Kidney (tissue), 14 donors: ENCODE data around the gene GNG14. TPM values are rescaled to one million over a fixed set of nuclear protein-coding genes. Genes with fewer than 3 reads are reported as not detected.

Source experiments
- DNase-seq, 5 donors: peaks; one replicate each; pipeline ENCODE4 v3.0.0-alpha.2; 2013 to 2020
- FAIRE-seq: peaks from 2 replicates; lab custom pipeline; 2012; peaks lifted over from hg19 to GRCh38; lab: Jason Lieb, UNC
- H3K27ac ChIP-seq, 2 donors: one replicate each; pipeline ENCODE4 v1.7.0; 2013; ENCODE audit warnings: low read depth in 2 of 2, low read length in 2 of 2, inconsistent platforms in 1 of 2
- H3K27me3 ChIP-seq: one replicate; pipeline ENCODE4 v1.7.1; 2013; ENCODE audit warnings: low read length, inconsistent platforms; ENCODE audit not compliant: control insufficient read depth, insufficient read depth
- H3K36me3 ChIP-seq, 3 donors: one replicate each; pipeline versions ENCODE4 v1.7.0 to v1.7.1; 2013; ENCODE audit warnings: low read length in 3 of 3, control low read depth in 1 of 3, inconsistent platforms in 1 of 3; ENCODE audit not compliant: insufficient read depth in 3 of 3, control insufficient read depth in 2 of 3
- H3K4me1 ChIP-seq, 3 donors: one replicate each; pipeline versions ENCODE4 v1.7.0 to v1.7.1; 2013; ENCODE audit warnings: low read length in 3 of 3, inconsistent platforms in 1 of 3, low read depth in 1 of 3; ENCODE audit not compliant: control insufficient read depth in 2 of 3, insufficient read depth in 2 of 3
- H3K4me3 ChIP-seq, 3 donors: one replicate each; pipeline versions ENCODE4 v1.7.0 to v1.8.1; 2013; ENCODE audit warnings: low read length in 3 of 3, control low read depth in 1 of 3, inconsistent platforms in 1 of 3
- H3K9ac ChIP-seq, 3 donors: one replicate each; pipeline versions ENCODE4 v1.7.0 to v1.7.1; 2013; ENCODE audit warnings: low read length in 3 of 3, control low read depth in 1 of 3, inconsistent platforms in 1 of 3
- H3K9me3 ChIP-seq, 3 donors: one replicate each; pipeline versions ENCODE4 v1.7.0 to v1.7.1; 2013; ENCODE audit warnings: low read length in 3 of 3, control low read depth in 1 of 3, inconsistent platforms in 1 of 3; ENCODE audit not compliant: control insufficient read depth in 2 of 3, insufficient read depth in 1 of 3
- CTCF ChIP-seq: IDR thresholded peaks from 3 replicates; pipeline ENCODE4 v1.5.1; 2012; ENCODE audit warnings: mild to moderate bottlenecking, moderate library complexity, borderline replicate concordance; ENCODE audit not compliant: insufficient read depth; ENCODE audit errors: extremely low read depth
- intact Hi-C: fragments of 100-400 bp; cut with DNase I; formaldehyde crosslinking; loops from one replicate; pipeline ENCODE4 v1.11.1; 2022
- polyA plus RNA-seq: library from polyadenylated mRNA; stranded (reverse); fragments of 350-450 nt; fragmentation: Illumina TruSeq; extraction: RNeasy Lipid Tissue Mini Kit (QIAGEN cat#74804); gene quantifications from one replicate; pipeline ENCODE4 v1.2.3, GENCODE V29; 2014; ENCODE audit warnings: low read depth, low replicate concordance; ENCODE audit not compliant: insufficient read depth
- total RNA-seq: library from RNA; stranded (reverse); fragmentation: NEBNext Ultra II Directional; extraction: Animal tissue kit (Norgen Biotek cat#: 25700); gene quantifications from one replicate; pipeline ENCODE4 v1.2.1, GENCODE V29; 2021
- donor health status: control.
- donor health status: control.
- donor health status: control.
- donor health status: control.
- donor health status: control.
- donor health status: DM: yes; HTN: yes; CAD: no.
- donor health status: Normal renal cell carcinoma (clear cell type).

GNG14 gene
- total and polyA plus RNA-seq, 2 donors from 2014 or later = not detected

DNA sequence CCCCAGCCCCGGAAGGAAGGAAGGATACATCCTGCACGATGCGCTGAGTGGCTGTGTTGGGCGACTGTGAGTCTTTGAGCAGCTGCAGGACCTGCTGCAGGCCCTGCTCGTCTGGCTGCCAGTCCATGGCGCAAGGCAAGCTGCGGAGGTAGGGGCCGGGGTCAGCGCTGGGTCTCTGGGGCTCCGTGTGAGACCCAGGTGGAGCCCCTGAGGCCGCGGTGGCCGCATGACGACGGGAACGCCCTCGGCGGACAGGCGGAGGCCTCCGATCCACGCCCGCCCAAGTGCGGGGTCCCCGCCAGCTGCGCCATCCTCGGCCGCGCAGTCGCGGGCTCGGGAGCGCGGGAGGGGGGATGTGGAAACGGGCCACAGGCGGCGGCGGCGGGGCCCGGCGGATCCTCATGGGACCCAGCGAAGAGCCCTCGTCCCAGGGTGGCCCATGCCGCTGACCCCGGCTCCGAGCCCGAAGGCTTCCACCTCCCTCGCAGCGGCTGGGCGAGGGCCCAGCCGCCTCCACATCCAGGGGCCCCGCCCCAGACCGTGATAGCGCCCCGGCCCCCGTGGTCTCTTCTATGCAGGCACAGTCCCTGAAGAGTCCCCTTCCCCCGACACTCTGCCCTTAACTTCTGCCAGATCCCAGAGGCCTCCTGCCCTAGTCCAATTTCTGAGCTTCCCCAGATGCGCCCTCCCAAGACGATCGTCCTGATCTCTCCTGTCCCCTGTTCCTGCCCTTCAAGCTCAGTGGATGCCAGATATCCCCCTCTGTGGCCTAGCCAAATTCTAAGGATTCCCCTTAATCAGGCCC is 33.3 kb downstream of the GNG14 start:
- Histone ChIP-seq H3K4me1 (peaks cover 0 to 22% (median 14%) of the 10 kb centered on the region in 3 donors), H3K4me3 (peak overlapping the region; percentile 42 to 71 (median 71)), H3K27me3 (no peaks in the 10 kb centered on the region), H3K27ac (peak overlapping the region; percentile 47 to 89), H3K9ac (peak overlapping the region; percentile 59 to 99 (median 93)), H3K36me3 (peaks cover 8 to 11% (median 10%) of the 10 kb centered on the region in 3 donors), H3K9me3 (no peaks in the 10 kb centered on the region)
- FAIRE-seq (no peak), DNase-seq (peak in 2 of 5 donors; percentile 34 to 67)
- intact Hi-C loops = no loop called here
- no peak for TF ChIP-seq CTCF

DNA sequence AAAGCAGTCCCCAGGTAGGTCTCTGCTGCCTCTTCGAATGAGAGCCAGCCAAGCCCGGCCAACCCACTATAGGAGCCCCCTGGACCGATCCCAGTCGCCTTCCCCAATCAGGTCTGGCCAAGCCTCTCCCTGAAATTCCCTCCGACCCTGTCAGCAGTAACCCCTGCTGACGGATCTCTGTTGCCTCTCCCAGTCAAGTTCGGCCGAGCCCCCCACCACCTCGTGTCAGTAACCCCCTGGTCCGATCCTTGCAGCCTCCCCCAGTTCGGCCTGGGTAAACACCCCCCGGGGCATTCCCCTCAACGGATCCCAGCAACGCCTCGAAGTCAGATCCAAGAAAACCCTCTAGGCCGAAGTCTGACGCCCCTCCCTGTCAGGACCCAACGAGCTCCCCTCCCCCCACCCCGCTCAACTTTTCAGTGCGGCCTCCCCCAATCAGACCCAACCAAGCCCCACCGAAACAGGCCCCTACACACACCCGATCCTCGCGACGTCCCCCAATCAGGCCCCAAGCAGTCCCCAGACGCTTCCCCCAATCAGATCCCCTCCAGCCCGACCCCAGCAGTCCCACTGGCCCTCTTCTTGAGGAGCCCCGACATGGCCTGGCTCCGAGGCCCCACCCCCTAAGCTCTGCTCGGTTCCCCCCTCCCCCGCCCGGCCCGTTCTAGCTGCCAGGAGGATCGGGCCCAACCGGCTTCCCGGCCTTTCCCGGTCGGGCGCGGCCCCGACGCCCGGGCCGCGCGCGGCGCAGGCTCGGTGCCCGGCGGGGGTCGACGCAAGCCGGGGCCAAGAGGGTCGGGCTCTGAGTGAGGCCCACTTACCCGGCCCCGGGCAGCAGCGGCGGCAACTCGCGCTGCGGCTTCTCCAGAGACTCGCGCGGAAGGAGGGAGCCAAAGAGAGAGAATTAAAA is 34.1 kb downstream of the GNG14 start:
- FAIRE-seq (no peak), DNase-seq (peak; percentile 81 to 92 (median 90))
- peak overlapping the region; percentile 42 to 71 (median 71) for H3K4me3 ChIP-seq
- peak overlapping the region; percentile 59 to 99 (median 93) for H3K9ac ChIP-seq
- intact Hi-C loops = no loop called here
- no peak for TF ChIP-seq CTCF
- peak overlapping the region; percentile 76 to 89 for H3K27ac ChIP-seq
- H3K4me1 ChIP-seq = peaks cover 0 to 22% (median 14%) of the 10 kb centered on the region in 3 donors
- H3K27me3 ChIP-seq = no peaks in the 10 kb centered on the region
- no peaks in the 10 kb centered on the region for H3K9me3 ChIP-seq
- peaks cover 4 to 6% (median 6%) of the 10 kb centered on the region in 3 donors for H3K36me3 ChIP-seq

GRCh38 chr19:12722566-12723380 is 35.0 kb downstream of the GNG14 start:
- DNase-seq (peak; percentile 97 to 100 (median 99)), FAIRE-seq (peak; percentile 82)
- Histone ChIP-seq H3K4me1 (peaks cover 0 to 22% (median 14%) of the 10 kb centered on the region in 3 donors), H3K27me3 (no peaks in the 10 kb centered on the region), H3K9me3 (no peaks in the 10 kb centered on the region), H3K9ac (peak overlapping the region; percentile 50 to 81 (median 81)), H3K36me3 (peaks cover 4 to 6% (median 5%) of the 10 kb centered on the region in 3 donors), H3K4me3 (peak overlapping the region; percentile 62 to 83 (median 71)), H3K27ac (peak overlapping the region; percentile 45 to 89)
- TF ChIP-seq CTCF = no peak
- intact Hi-C loops = no loop called here
